HCT116 (cell line): ENCODE measurements around the gene GJB1. TPM values are rescaled to one million over a fixed set of nuclear protein-coding genes. Genes with fewer than 3 reads are reported as not detected.

Experiments
- ATAC-seq: fragments of 200-7000 bp; cut with Tn5 transposase; 2 replicates; pipeline ENCODE4 v1.9.1; 2020; ENCODE audit warnings: mild to moderate bottlenecking, moderate library complexity
- BruUV-seq: library from RNA; stranded (reverse); fragments of 400-500 nt; replicated peaks from 2 replicates; lab custom pipeline; 2021; lab: Mats Ljungman, UMichigan
- CTCF ChIA-PET: fragments of 300-600 bp; sonication (Branson Sonifier 250); formaldehyde crosslinking; loops from one replicate; lab custom pipeline; 2021; ENCODE audit warnings: antibody characterized with exemption; lab: Charles Lee
- POLR2A ChIA-PET: fragments of 300-600, 350-600 bp; sonication (Branson Sonifier 250); formaldehyde crosslinking; loops from one replicate; lab custom pipeline; 2021; ENCODE audit warnings: antibody characterized with exemption; lab: Charles Lee
- RAD21 ChIA-PET, 2 experiments: fragments of 300-600 bp; sonication (Branson Sonifier 250); formaldehyde crosslinking; loops; one replicate each; lab custom pipeline; 2023; ENCODE audit warnings: low total read pairs in 2 of 2; ENCODE audit not compliant: uncharacterized antibody in 2 of 2, unreplicated experiment in 2 of 2, low non-redundant PET in 1 of 2; lab: Charles Lee
- DNase-seq: peaks from one replicate; pipeline ENCODE4 v3.0.0-alpha.2; 2010; ENCODE audit warnings: low read depth, low spot score
- H2AFZ ChIP-seq: fragments of 200-600 bp; shearing (Covaris generic), sonication (generic); 2 replicates; pipeline ENCODE4 v1.6.1; 2017; ENCODE audit warnings: low read depth, mixed run types, mixed read lengths, antibody characterized with exemption, low read length; ENCODE audit not compliant: poor library complexity, severe bottlenecking
- H3K27ac ChIP-seq: 2 replicates; pipeline ENCODE4 v1.5.1; 2012; ENCODE audit warnings: low read depth, low read length
- H3K27me3 ChIP-seq: fragments of 200-600 bp; sonication (generic); 2 replicates; pipeline ENCODE4 v1.6.1; 2016; ENCODE audit warnings: mixed run types, low read length, mixed read lengths; ENCODE audit not compliant: insufficient read depth
- H3K36me3 ChIP-seq, 2 experiments: fragments of 200-500 bp in 1 of 2; fragments of 200-600 bp in 1 of 2; sonication (Bioruptor generic) in 1 of 2; sonication (generic) in 1 of 2; 2 replicates each; pipeline versions ENCODE4 v1.5.1 to v1.6.1; 2014 to 2016; ENCODE audit warnings: low read length in 2 of 2, inconsistent platforms in 1 of 2, mixed read lengths in 1 of 2, mixed run types in 1 of 2; ENCODE audit not compliant: insufficient read depth in 2 of 2, control insufficient read depth in 1 of 2
- H3K4me1 ChIP-seq, 2 experiments: fragments of 200-600 bp in 1 of 2; sonication (generic) in 1 of 2; 2 replicates each; pipeline versions ENCODE4 v1.5.1 to v1.6.1; 2012 to 2017; ENCODE audit warnings: low read length in 2 of 2, inconsistent platforms in 1 of 2, mild to moderate bottlenecking in 1 of 2, mixed read lengths in 1 of 2, mixed run types in 1 of 2, moderate library complexity in 1 of 2; ENCODE audit not compliant: insufficient read depth in 2 of 2, control insufficient read depth in 1 of 2
- H3K4me2 ChIP-seq: fragments of 200-600 bp; sonication (generic); 2 replicates; pipeline ENCODE4 v1.6.1; 2017; ENCODE audit warnings: mixed run types, low read length, mixed read lengths
- H3K4me3 ChIP-seq, 2 experiments: fragments of 200-600 bp in 1 of 2; sonication (generic) in 1 of 2; replicated peaks in 1 of 2; 2 replicates each; pipeline ENCODE4 v1.5.1; 2011 to 2016; ENCODE audit warnings: low read length in 2 of 2, control low read depth in 1 of 2, low read depth in 1 of 2, mild to moderate bottlenecking in 1 of 2, mixed read lengths in 1 of 2, mixed run types in 1 of 2
- H3K79me2 ChIP-seq: fragments of 200-600 bp; sonication (generic); 2 replicates; pipeline ENCODE4 v1.6.1; 2017; ENCODE audit warnings: mild to moderate bottlenecking, mixed run types, low read length, moderate library complexity, mixed read lengths; ENCODE audit not compliant: insufficient read depth
- H3K9ac ChIP-seq: fragments of 200-600 bp; sonication (generic); 2 replicates; pipeline ENCODE4 v1.6.1; 2016; ENCODE audit warnings: low read length, mixed read lengths
- H3K9me2 ChIP-seq: fragments of 200-600 bp; sonication (generic), shearing (Covaris generic); 2 replicates; pipeline ENCODE4 v1.6.1; 2017; ENCODE audit warnings: mixed run types, mild to moderate bottlenecking, moderate library complexity; ENCODE audit not compliant: insufficient read depth
- H3K9me3 ChIP-seq, 2 experiments: fragments of 200-500 bp in 1 of 2; fragments of 200-600 bp in 1 of 2; sonication (Bioruptor generic) in 1 of 2; sonication (generic) in 1 of 2; 2 replicates each; pipeline ENCODE4 v1.6.1; 2014 to 2017; ENCODE audit warnings: low read length in 2 of 2, mixed read lengths in 2 of 2, inconsistent platforms in 1 of 2, low read depth in 1 of 2, mild to moderate bottlenecking in 1 of 2, mixed run types in 1 of 2, moderate library complexity in 1 of 2; ENCODE audit not compliant: control insufficient read depth in 1 of 2, insufficient read depth in 1 of 2
- H4K20me1 ChIP-seq: fragments of 200-600 bp; sonication (generic), shearing (Covaris generic); 2 replicates; pipeline ENCODE4 v1.6.1; 2017; ENCODE audit warnings: mixed run types, mild to moderate bottlenecking, moderate library complexity; ENCODE audit not compliant: insufficient read depth
- CBX3 ChIP-seq: IDR thresholded peaks from 2 replicates; pipeline ENCODE4 v1.6.1; 2012; ENCODE audit warnings: low read depth
- CTCF ChIP-seq, 3 experiments: fragments of 200-600 bp in 1 of 3; sonication (generic) in 1 of 3; IDR thresholded peaks in 2 of 3; conservative IDR thresholded peaks in 1 of 3; 2 replicates each; pipeline ENCODE4 v1.5.1; 2012 to 2017; ENCODE audit warnings: low read depth in 2 of 3, low read length in 2 of 3, antibody characterized with exemption in 1 of 3, borderline replicate concordance in 1 of 3, control low read depth in 1 of 3, mild to moderate bottlenecking in 1 of 3, mixed read lengths in 1 of 3, mixed run types in 1 of 3, moderate library complexity in 1 of 3; ENCODE audit not compliant: insufficient read depth in 1 of 3
- EGR1 ChIP-seq: IDR thresholded peaks from 2 replicates; pipeline ENCODE4 v1.6.1; 2012; ENCODE audit warnings: low read depth
- ELF1 ChIP-seq: IDR thresholded peaks from 2 replicates; pipeline ENCODE4 v1.6.1; 2012; ENCODE audit warnings: low read depth, borderline replicate concordance
- EZH2 ChIP-seq: fragments of 200-600 bp; sonication (generic); IDR thresholded peaks from 2 replicates; pipeline ENCODE4 v1.6.1; 2017; ENCODE audit warnings: antibody characterized with exemption, mixed run types
- EZH2phosphoT487 ChIP-seq: fragments of 200-600 bp; IDR thresholded peaks from 2 replicates; pipeline ENCODE4 v1.6.1; 2018; ENCODE audit warnings: antibody characterized with exemption, borderline replicate concordance
- FOSL1 ChIP-seq: IDR thresholded peaks from 2 replicates; pipeline ENCODE4 v1.6.1; 2012; ENCODE audit warnings: low read depth
- POLR2AphosphoS5 ChIP-seq: IDR thresholded peaks from 2 replicates; pipeline ENCODE4 v1.6.1; 2011; ENCODE audit warnings: mild to moderate bottlenecking, low read depth, low read length, moderate library complexity
- SIN3A ChIP-seq: IDR thresholded peaks from 2 replicates; pipeline ENCODE4 v1.6.1; 2012; ENCODE audit warnings: low read depth
- SP1 ChIP-seq: IDR thresholded peaks from 2 replicates; pipeline ENCODE4 v1.6.1; 2012; ENCODE audit warnings: low read depth
- SRF ChIP-seq: IDR thresholded peaks from 2 replicates; pipeline ENCODE4 v1.6.1; 2012; ENCODE audit warnings: low read depth
- TCF7L2 ChIP-seq: IDR thresholded peaks from 2 replicates; pipeline ENCODE4 v1.7.0; 2011; ENCODE audit warnings: borderline replicate concordance, inconsistent platforms; ENCODE audit not compliant: insufficient read depth, insufficient read length; ENCODE audit errors: extremely low read depth
- YY1 ChIP-seq: IDR thresholded peaks from 2 replicates; pipeline ENCODE4 v1.6.1; 2011; ENCODE audit warnings: low read length, low read depth, moderate library complexity, mild to moderate bottlenecking; ENCODE audit not compliant: insufficient replicate concordance; ENCODE audit errors: extremely low read depth
- ZFX ChIP-seq: fragments of 450-650 bp; IDR thresholded peaks from 2 replicates; pipeline ENCODE4 v1.6.1; 2017
- ZNF274 ChIP-seq: fragments of 200-500 bp; sonication (Bioruptor generic); IDR thresholded peaks from 2 replicates; pipeline ENCODE4 v1.6.1; 2014; ENCODE audit warnings: mild to moderate bottlenecking, low read depth, low read length, inconsistent platforms
- intact Hi-C: fragments of 100-400 bp; cut with micrococcal nuclease; formaldehyde crosslinking; loops from 2 replicates; pipeline ENCODE4 v1.10.0; 2022
- total RNA-seq: library from RNA; stranded (reverse); gene quantifications from one replicate; pipeline ENCODE4 v1.2.1, GENCODE V29; 2021; ENCODE audit not compliant: unreplicated experiment
- TF ChIP-seq, protein P1 (sequence below): IDR thresholded peaks from 2 replicates; pipeline ENCODE4 v1.6.1; 2012
- TF ChIP-seq, protein P2 (sequence below): IDR thresholded peaks from 2 replicates; pipeline ENCODE4 v1.6.1; 2011; ENCODE audit warnings: mild to moderate bottlenecking, low read length, moderate library complexity; ENCODE audit not compliant: insufficient replicate concordance; ENCODE audit errors: extremely low read depth
- TF ChIP-seq, protein P3 (sequence below): IDR thresholded peaks from 2 replicates; pipeline ENCODE4 v1.6.1; 2012

The GJB1 gene
- total RNA-seq, 1 experiment from 2014 or later = not detected

GRCh38 chrX:71225009-71225408 lies 2.0 kb downstream of the GJB1 start:
- DNase-seq = no peak
- Histone ChIP-seq H3K27me3 (no peaks in the 10 kb centered on the region), H3K4me2 (no peak overlapping the region), H3K4me1 (no peaks in the 10 kb centered on the region), H4K20me1 (no peaks in the 10 kb centered on the region), H3K9ac (no peak overlapping the region), H2AFZ (no peak overlapping the region), H3K4me3 (no peak overlapping the region), H3K27ac (no peak overlapping the region), H3K9me2 (no peaks in the 10 kb centered on the region), H3K79me2 (no peaks in the 10 kb centered on the region), H3K36me3 (no peaks in the 10 kb centered on the region), H3K9me3 (no peaks in the 10 kb centered on the region)
- ChIA-PET POLR2A (no interaction called here), RAD21 (no interaction called here), CTCF (no interaction called here)
- no TSS peak for BruUV-seq
- no peak for TF ChIP-seq CBX3
- no peak for TF ChIP-seq YY1
- TF ChIP-seq ZFX = no peak
- TF ChIP-seq SP1 = no peak
- no peak for TF ChIP-seq EZH2phosphoT487
- no peak for TF ChIP-seq TCF7L2
- TF ChIP-seq, protein P1, sequence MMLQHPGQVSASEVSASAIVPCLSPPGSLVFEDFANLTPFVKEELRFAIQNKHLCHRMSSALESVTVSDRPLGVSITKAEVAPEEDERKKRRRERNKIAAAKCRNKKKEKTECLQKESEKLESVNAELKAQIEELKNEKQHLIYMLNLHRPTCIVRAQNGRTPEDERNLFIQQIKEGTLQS = no peak
- TF ChIP-seq EGR1 = no peak
- no peak for TF ChIP-seq SRF
- TF ChIP-seq, protein P2, sequence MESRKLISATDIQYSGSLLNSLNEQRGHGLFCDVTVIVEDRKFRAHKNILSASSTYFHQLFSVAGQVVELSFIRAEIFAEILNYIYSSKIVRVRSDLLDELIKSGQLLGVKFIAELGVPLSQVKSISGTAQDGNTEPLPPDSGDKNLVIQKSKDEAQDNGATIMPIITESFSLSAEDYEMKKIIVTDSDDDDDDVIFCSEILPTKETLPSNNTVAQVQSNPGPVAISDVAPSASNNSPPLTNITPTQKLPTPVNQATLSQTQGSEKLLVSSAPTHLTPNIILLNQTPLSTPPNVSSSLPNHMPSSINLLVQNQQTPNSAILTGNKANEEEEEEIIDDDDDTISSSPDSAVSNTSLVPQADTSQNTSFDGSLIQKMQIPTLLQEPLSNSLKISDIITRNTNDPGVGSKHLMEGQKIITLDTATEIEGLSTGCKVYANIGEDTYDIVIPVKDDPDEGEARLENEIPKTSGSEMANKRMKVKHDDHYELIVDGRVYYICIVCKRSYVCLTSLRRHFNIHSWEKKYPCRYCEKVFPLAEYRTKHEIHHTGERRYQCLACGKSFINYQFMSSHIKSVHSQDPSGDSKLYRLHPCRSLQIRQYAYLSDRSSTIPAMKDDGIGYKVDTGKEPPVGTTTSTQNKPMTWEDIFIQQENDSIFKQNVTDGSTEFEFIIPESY = no peak
- no peak for TF ChIP-seq ZNF274
- TF ChIP-seq CTCF (IDR thresholded peaks at IDR 0.05 in 2 of 3, conservative IDR thresholded peaks at IDR 0.05 in 1 of 3; ENCODE audit: borderline replicate concordance in 1 of 3, insufficient read depth in 1 of 3, low read depth in 2 of 3, low read length in 2 of 3) = no peak
- TF ChIP-seq, protein P3, sequence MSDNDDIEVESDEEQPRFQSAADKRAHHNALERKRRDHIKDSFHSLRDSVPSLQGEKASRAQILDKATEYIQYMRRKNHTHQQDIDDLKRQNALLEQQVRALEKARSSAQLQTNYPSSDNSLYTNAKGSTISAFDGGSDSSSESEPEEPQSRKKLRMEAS = no peak
- no peak for TF ChIP-seq EZH2
- no peak for TF ChIP-seq POLR2AphosphoS5
- TF ChIP-seq ELF1 = no peak
- TF ChIP-seq SIN3A = no peak
- no peak for TF ChIP-seq FOSL1
- no peak for ATAC-seq
- intact Hi-C loops = no loop called here
